NT2/D1 (cell line): ENCODE results near the gene MKNK1.

Experiments used
- DNase-seq: peaks from one replicate; pipeline ENCODE4 v3.0.0-alpha.2; 2011; ENCODE audit warnings: low read depth, low spot score
- H3K27me3 ChIP-seq: 2 replicates; pipeline ENCODE4 v1.6.0; 2011; ENCODE audit warnings: mild to moderate bottlenecking; ENCODE audit not compliant: insufficient read length, insufficient read depth
- H3K36me3 ChIP-seq: 2 replicates; pipeline ENCODE4 v1.6.1; 2011; ENCODE audit warnings: mild to moderate bottlenecking, low read length, mixed read lengths; ENCODE audit not compliant: insufficient read depth, insufficient read length
- H3K4me1 ChIP-seq: 2 replicates; pipeline ENCODE4 v1.5.1; 2011; ENCODE audit not compliant: insufficient read depth, insufficient read length
- H3K4me3 ChIP-seq: 2 replicates; pipeline ENCODE4 v1.5.1; 2011; ENCODE audit warnings: low read depth; ENCODE audit not compliant: insufficient read length
- H3K9ac ChIP-seq: 2 replicates; pipeline ENCODE4 v1.6.0; 2011; ENCODE audit warnings: low read depth; ENCODE audit not compliant: insufficient read length
- H3K9me3 ChIP-seq: 2 replicates; pipeline ENCODE4 v1.5.1; 2011; ENCODE audit warnings: mild to moderate bottlenecking, low read length; ENCODE audit not compliant: insufficient read depth
- SUZ12 ChIP-seq: IDR thresholded peaks from 2 replicates; pipeline ENCODE4 v1.6.1; 2011; ENCODE audit not compliant: insufficient read length, insufficient read depth; ENCODE audit errors: extremely low read depth
- YY1 ChIP-seq: IDR thresholded peaks from 2 replicates; pipeline ENCODE4 v1.6.1; 2011; ENCODE audit not compliant: insufficient read length, insufficient read depth
- ZNF274 ChIP-seq: IDR thresholded peaks from 2 replicates; pipeline ENCODE4 v1.6.1; 2011; ENCODE audit warnings: mild to moderate bottlenecking, low read depth, low read length

MKNK1 gene

GRCh38 chr1:46646844-46647243 lies 42.8 kb upstream of the MKNK1 start:
- Histone ChIP-seq H3K27me3 (no peaks in the 10 kb centered on the region), H3K36me3 (peaks cover 50% of the 10 kb centered on the region), H3K9ac (no peak overlapping the region), H3K9me3 (peaks cover 17% of the 10 kb centered on the region), H3K4me1 (no peaks in the 10 kb centered on the region), H3K4me3 (no peak overlapping the region)
- TF ChIP-seq ZNF274 (no peak), SUZ12 (no peak), YY1 (no peak)
- DNase-seq = no peak

GRCh38 chr1:46646331-46646730 lies 42.3 kb upstream of the MKNK1 start:
- no peak for DNase-seq
- H3K36me3 ChIP-seq = peaks cover 50% of the 10 kb centered on the region
- peaks cover 17% of the 10 kb centered on the region for H3K9me3 ChIP-seq
- H3K27me3 ChIP-seq = no peaks in the 10 kb centered on the region
- H3K9ac ChIP-seq = no peak overlapping the region
- no peaks in the 10 kb centered on the region for H3K4me1 ChIP-seq
- no peak overlapping the region for H3K4me3 ChIP-seq
- TF ChIP-seq ZNF274 = no peak
- no peak for TF ChIP-seq SUZ12
- TF ChIP-seq YY1 = no peak

DNA sequence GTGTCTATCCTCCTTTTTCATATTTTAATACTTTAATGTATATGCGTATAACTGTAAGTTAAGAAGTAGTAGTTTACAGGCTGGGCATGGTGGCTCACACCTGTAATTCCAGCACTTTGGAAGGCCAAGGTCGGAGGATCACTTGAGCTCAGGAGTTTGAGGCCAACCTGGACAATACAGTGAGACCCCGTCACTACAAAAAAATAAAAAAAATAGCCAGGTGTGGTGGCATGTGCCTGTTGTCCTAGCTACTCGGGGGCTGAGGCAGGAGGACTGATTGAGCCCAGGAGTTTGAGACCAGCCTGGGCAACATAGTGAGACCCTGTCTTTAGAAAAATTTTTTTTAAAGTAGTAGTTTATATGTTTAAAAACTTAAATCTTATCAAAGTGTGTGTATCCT lies 41.7 kb upstream of the MKNK1 start:
- DNase-seq = no peak
- no peak for TF ChIP-seq YY1
- TF ChIP-seq ZNF274 = no peak
- no peak for TF ChIP-seq SUZ12
- Histone ChIP-seq H3K4me3 (no peak overlapping the region), H3K36me3 (peaks cover 50% of the 10 kb centered on the region), H3K9ac (no peak overlapping the region), H3K9me3 (peaks cover 17% of the 10 kb centered on the region), H3K4me1 (no peaks in the 10 kb centered on the region), H3K27me3 (no peaks in the 10 kb centered on the region)

DNA sequence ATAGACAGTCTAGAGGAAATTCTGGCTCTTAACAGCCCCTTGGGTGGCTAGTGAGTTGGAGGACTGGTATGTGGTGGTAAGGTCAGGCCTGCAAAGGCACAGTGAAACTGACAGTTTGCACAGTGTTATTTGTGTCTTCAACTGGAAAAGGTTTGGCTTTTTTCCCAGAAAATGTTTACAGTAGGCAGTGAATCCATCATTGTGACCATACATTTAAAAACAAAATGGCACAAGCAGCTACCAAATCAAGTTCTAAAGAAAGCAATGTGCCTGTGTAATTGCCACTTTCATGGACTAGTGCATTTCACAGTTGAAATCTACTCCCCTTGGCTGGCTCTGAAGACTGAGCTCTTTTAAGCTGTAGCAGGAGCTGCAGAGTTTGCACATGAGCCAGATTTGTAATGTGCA lies 39.3 kb upstream of the MKNK1 start:
- DNase-seq = no peak
- Histone ChIP-seq H3K4me3 (no peak overlapping the region), H3K4me1 (no peaks in the 10 kb centered on the region), H3K36me3 (peaks cover 41% of the 10 kb centered on the region), H3K27me3 (no peaks in the 10 kb centered on the region), H3K9me3 (peaks cover 8% of the 10 kb centered on the region), H3K9ac (no peak overlapping the region)
- TF ChIP-seq YY1 (no peak), SUZ12 (no peak), ZNF274 (no peak)

- no peaks in the 10 kb centered on the region for H3K4me1 ChIP-seq
- DNase-seq = no peak
- TF ChIP-seq SUZ12 (no peak), YY1 (no peak), ZNF274 (no peak)
- no peaks in the 10 kb centered on the region for H3K27me3 ChIP-seq
- H3K9me3 ChIP-seq = 0 out of 2 replicates have a peak, but pooled peaks cover under 1% of the 10 kb centered on the region
- H3K36me3 ChIP-seq = peaks cover 43% of the 10 kb centered on the region
- H3K9ac ChIP-seq = no peak overlapping the region
- H3K4me3 ChIP-seq = no peak overlapping the region
Observed at GRCh38 chr1:46642115-46642680, 38.1 kb upstream of the MKNK1 start.

DNA sequence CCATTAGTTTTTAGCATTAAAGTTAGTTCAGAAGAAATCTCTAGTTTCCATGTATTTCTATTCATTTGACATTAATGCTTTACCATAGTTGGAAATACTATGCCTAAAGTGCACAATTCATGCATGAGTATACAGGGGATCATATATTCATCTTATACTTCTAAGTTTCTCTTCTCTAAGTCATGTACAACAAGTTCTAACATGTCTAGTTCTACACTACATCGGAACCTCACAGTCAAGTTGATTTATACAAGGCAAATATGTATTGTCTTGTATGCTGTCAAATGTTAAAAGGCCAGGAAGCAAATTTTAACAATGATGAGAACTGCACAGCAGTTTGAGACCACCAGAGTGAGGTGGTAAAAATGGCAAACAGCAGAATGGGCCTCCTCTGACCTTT lies 35.5 kb upstream of the MKNK1 start:
- TF ChIP-seq ZNF274 (no peak), YY1 (no peak), SUZ12 (no peak)
- DNase-seq = no peak
- no peak overlapping the region for H3K4me3 ChIP-seq
- H3K9ac ChIP-seq = no peak overlapping the region
- H3K9me3 ChIP-seq = no peaks in the 10 kb centered on the region
- no peaks in the 10 kb centered on the region for H3K4me1 ChIP-seq
- peaks cover 57% of the 10 kb centered on the region for H3K36me3 ChIP-seq
- H3K27me3 ChIP-seq = no peaks in the 10 kb centered on the region

DNA sequence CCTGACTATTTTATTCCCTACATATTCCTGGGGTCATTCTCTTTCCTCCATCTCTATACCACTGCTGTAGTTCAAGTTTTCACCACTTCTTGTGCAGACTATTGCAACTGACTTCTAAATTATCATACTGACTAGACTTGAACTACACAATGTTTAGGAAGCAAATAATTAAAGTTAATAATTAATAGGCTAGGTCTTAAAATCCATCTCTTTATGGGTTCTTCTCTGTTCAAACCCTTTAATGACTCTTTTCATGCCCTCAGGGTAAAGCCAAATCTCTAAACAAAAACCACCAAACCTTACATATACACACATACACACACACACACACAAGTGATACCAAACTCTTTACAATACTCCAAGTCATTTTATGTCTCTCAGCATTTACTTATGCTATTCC lies 34.9 kb upstream of the MKNK1 start:
- DNase-seq = no peak
- Histone ChIP-seq H3K4me3 (no peak overlapping the region), H3K9me3 (no peaks in the 10 kb centered on the region), H3K36me3 (peaks cover 61% of the 10 kb centered on the region), H3K9ac (no peak overlapping the region), H3K4me1 (no peaks in the 10 kb centered on the region), H3K27me3 (no peaks in the 10 kb centered on the region)
- TF ChIP-seq YY1 = no peak
- TF ChIP-seq ZNF274 = no peak
- TF ChIP-seq SUZ12 = no peak

GRCh38 chr1:46637444-46638083 lies 33.5 kb upstream of the MKNK1 start:
- H3K9ac ChIP-seq = no peak overlapping the region
- no peaks in the 10 kb centered on the region for H3K27me3 ChIP-seq
- no peak for TF ChIP-seq SUZ12
- TF ChIP-seq ZNF274 = no peak
- TF ChIP-seq YY1 = no peak
- H3K4me3 ChIP-seq = no peak overlapping the region
- H3K4me1 ChIP-seq = no peaks in the 10 kb centered on the region
- H3K36me3 ChIP-seq = peaks cover 62% of the 10 kb centered on the region
- DNase-seq = no peak
- H3K9me3 ChIP-seq = no peaks in the 10 kb centered on the region
